HepG2 (cell line): Measurements from ENCODE around the gene SYS1. TPM values are rescaled to one million over a fixed set of nuclear protein-coding genes. Genes with fewer than 3 reads are reported as not detected.

ENCODE experiments used
- ASH2L ChIP-seq: fragments of 300-600, 200-600 bp; sonication (generic); IDR thresholded peaks from 2 replicates; pipeline ENCODE4 v1.7.0; 2017; ENCODE audit warnings: low read depth, mild to moderate bottlenecking, moderate library complexity, mixed read lengths, low read length; ENCODE audit not compliant: insufficient read length
- CHD4 ChIP-seq: fragments of 200-600 bp; sonication (generic); IDR thresholded peaks from 2 replicates; pipeline ENCODE4 v1.7.0; 2017; ENCODE audit warnings: mild to moderate bottlenecking, low read length, borderline replicate concordance
- FOSL2 ChIP-seq: sonication (generic); formaldehyde crosslinking; IDR thresholded peaks from 2 replicates; pipeline ENCODE4 v1.4.0; 2020; ENCODE audit warnings: missing genetic modification reagents
- HMG20B ChIP-seq: conservative IDR thresholded peaks from 2 replicates; pipeline ENCODE4 v1.6.1; 2016; ENCODE audit warnings: missing genetic modification reagents, missing compliant biosample characterization
- HOXA9 ChIP-seq: sonication (generic); formaldehyde crosslinking; IDR thresholded peaks from 2 replicates; pipeline ENCODE4 v1.8.1; 2022; ENCODE audit warnings: missing genetic modification reagents, mild to moderate bottlenecking, moderate library complexity, borderline replicate concordance
- JUNB ChIP-seq: sonication (generic); formaldehyde crosslinking; IDR thresholded peaks from 2 replicates; pipeline ENCODE4 v1.8.0; 2022; ENCODE audit warnings: missing genetic modification reagents, mild to moderate bottlenecking, borderline replicate concordance
- KAT7 ChIP-seq: IDR thresholded peaks from 2 replicates; pipeline ENCODE4 v1.6.1; 2018; ENCODE audit warnings: borderline replicate concordance, missing compliant biosample characterization
- MXI1 ChIP-seq: IDR thresholded peaks from 3 replicates; pipeline ENCODE4 v1.6.1; 2012; ENCODE audit warnings: low read depth, low read length, inconsistent platforms, borderline replicate concordance
- PHF21A ChIP-seq: sonication (generic); formaldehyde crosslinking; IDR thresholded peaks from 2 replicates; pipeline ENCODE4 v1.5.0; 2020; ENCODE audit warnings: mild to moderate bottlenecking, missing genetic modification reagents
- SCMH1 ChIP-seq: sonication (generic); formaldehyde crosslinking; IDR thresholded peaks from 2 replicates; pipeline ENCODE4 v1.9.0; 2021; ENCODE audit warnings: missing genetic modification reagents, mild to moderate bottlenecking, borderline replicate concordance
- SMC3 ChIP-seq: IDR thresholded peaks from 2 replicates; pipeline ENCODE4 v1.6.1; 2011; ENCODE audit warnings: low read length, improper control_type of control experiment
- SOX6 ChIP-seq, 2 experiments: fragments of 450-650 bp in 1 of 2; sonication (generic) in 1 of 2; formaldehyde crosslinking in 1 of 2; IDR thresholded peaks; 2 replicates each; pipeline versions ENCODE4 v1.4.0 to v1.6.1; 2017 to 2020; ENCODE audit warnings: antibody characterized with exemption in 1 of 2, mild to moderate bottlenecking in 1 of 2, missing genetic modification reagents in 1 of 2
- SPEN ChIP-seq: sonication (generic); formaldehyde crosslinking; IDR thresholded peaks from 2 replicates; pipeline ENCODE4 v1.5.1; 2020; ENCODE audit warnings: low read depth, mild to moderate bottlenecking, missing genetic modification reagents
- TFE3 ChIP-seq: IDR thresholded peaks from 2 replicates; pipeline ENCODE4 v1.6.1; 2016
- ZBTB42 ChIP-seq: sonication (generic); formaldehyde crosslinking; IDR thresholded peaks from 2 replicates; pipeline ENCODE4 v1.5.0; 2020; ENCODE audit warnings: mild to moderate bottlenecking, missing genetic modification reagents
- ZNF143 ChIP-seq: sonication (generic); formaldehyde crosslinking; IDR thresholded peaks from 2 replicates; pipeline ENCODE4 v1.4.0; 2020; ENCODE audit warnings: missing genetic modification reagents
- ZNF331 ChIP-seq: sonication (generic); formaldehyde crosslinking; IDR thresholded peaks from 2 replicates; pipeline ENCODE4 v1.4.0; 2020; ENCODE audit warnings: missing genetic modification reagents
- ZNF510 ChIP-seq: sonication (generic); formaldehyde crosslinking; IDR thresholded peaks from 2 replicates; pipeline ENCODE4 v1.4.0; 2020; ENCODE audit warnings: low read depth, mild to moderate bottlenecking, missing genetic modification reagents
- ZNF576 ChIP-seq: sonication (generic); formaldehyde crosslinking; IDR thresholded peaks from 2 replicates; pipeline ENCODE4 v1.4.0; 2020; ENCODE audit warnings: mild to moderate bottlenecking, missing genetic modification reagents
- ZNF766 ChIP-seq: sonication (generic); formaldehyde crosslinking; IDR thresholded peaks from 2 replicates; pipeline ENCODE4 v1.5.0; 2020; ENCODE audit warnings: missing genetic modification reagents, borderline replicate concordance
- ZNF781 ChIP-seq: sonication (generic); formaldehyde crosslinking; IDR thresholded peaks from 2 replicates; pipeline ENCODE4 v1.5.1; 2020; ENCODE audit warnings: borderline replicate concordance, mild to moderate bottlenecking, missing genetic modification reagents; ENCODE audit errors: not compliant biosample characterization
- ZSCAN12 ChIP-seq: sonication (generic); formaldehyde crosslinking; IDR thresholded peaks from 2 replicates; pipeline ENCODE4 v1.9.0; 2021; ENCODE audit warnings: mild to moderate bottlenecking, missing genetic modification reagents
- ZSCAN25 ChIP-seq: sonication (generic); formaldehyde crosslinking; IDR thresholded peaks from 2 replicates; pipeline ENCODE4 v1.8.0; 2022; ENCODE audit warnings: mild to moderate bottlenecking, missing genetic modification reagents
- ZSCAN9 ChIP-seq: IDR thresholded peaks from 2 replicates; pipeline ENCODE4 v1.6.1; 2016; ENCODE audit warnings: borderline replicate concordance
- polyA plus RNA-seq, 8 experiments: library from polyadenylated mRNA; depleted of rRNA in 3 of 8; stranded (reverse) in 7 of 8; unstranded in 1 of 8; fragments of >200 nt; fragmentation: Illumina TruSeq in 4 of 8; extraction: Trizol in 4 of 8; gene quantifications; 2 replicates each; pipeline versions ENCODE4 v1.2.1 to v1.2.3, GENCODE V29; 2011 to 2016; ENCODE audit warnings: low read depth in 4 of 8, missing spikeins in 1 of 8, mixed read lengths in 1 of 8; ENCODE audit not compliant: insufficient read depth in 1 of 8
- total RNA-seq, 5 experiments: library from RNA; depleted of rRNA; stranded (reverse); fragments of >200 nt; fragmentation: Illumina TruSeq; extraction: Trizol; gene quantifications; 2 replicates each; pipeline ENCODE4 v1.2.3, GENCODE V29; 2016; ENCODE audit warnings: low read depth in 1 of 5
- TF ChIP-seq, protein P1 (sequence below): sonication (generic); IDR thresholded peaks from 2 replicates; pipeline ENCODE4 v1.6.1; 2016; ENCODE audit warnings: low read depth, borderline replicate concordance
- TF ChIP-seq, protein P2 (sequence below): sonication (generic); formaldehyde crosslinking; IDR thresholded peaks from 2 replicates; pipeline ENCODE4 v1.4.0; 2020; ENCODE audit warnings: missing genetic modification reagents, low read depth, mild to moderate bottlenecking, borderline replicate concordance
- TF ChIP-seq, protein P3 (sequence below): sonication (generic); formaldehyde crosslinking; conservative IDR thresholded peaks from 2 replicates; pipeline ENCODE4 v1.8.0; 2022; ENCODE audit warnings: missing genetic modification reagents

Gene SYS1
- total and polyA plus RNA-seq, 2 of the 13 experiments (the other 11 are each of a cell fraction or from before 2014, with no cell fraction given): 38.3 to 65.6 TPM

DNA sequence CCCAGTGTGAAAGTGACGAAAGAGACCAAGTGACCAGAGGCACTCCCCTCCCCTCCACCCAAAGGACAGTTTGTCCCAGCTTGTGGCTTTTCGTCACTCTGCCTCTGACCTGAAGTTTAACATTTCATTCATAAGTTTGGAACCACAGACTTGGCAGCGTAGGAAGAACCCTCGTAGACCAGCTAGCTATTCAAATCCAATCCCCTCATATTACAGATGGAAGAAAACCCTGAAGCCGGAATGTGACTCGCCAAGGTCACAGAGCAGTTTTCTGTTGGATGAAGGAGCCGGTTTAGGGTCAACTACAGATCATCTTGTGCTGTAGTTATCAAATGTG lies 3.9 kb upstream of the SYS1 start (continued):
- no peak for TF ChIP-seq ZNF143 (CRISPR knock-in tag)
- TF ChIP-seq CHD4: no peak
- TF ChIP-seq ZSCAN9 (CRISPR knock-in tag): no peak
- TF ChIP-seq, protein P1, sequence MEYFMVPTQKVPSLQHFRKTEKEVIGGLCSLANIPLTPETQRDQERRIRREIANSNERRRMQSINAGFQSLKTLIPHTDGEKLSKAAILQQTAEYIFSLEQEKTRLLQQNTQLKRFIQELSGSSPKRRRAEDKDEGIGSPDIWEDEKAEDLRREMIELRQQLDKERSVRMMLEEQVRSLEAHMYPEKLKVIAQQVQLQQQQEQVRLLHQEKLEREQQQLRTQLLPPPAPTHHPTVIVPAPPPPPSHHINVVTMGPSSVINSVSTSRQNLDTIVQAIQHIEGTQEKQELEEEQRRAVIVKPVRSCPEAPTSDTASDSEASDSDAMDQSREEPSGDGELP: no peak
- TF ChIP-seq ZSCAN12: no peak
- 0 out of 2 replicates have a peak, but pooled peaks have one; percentile 33 for TF ChIP-seq ZNF766
- TF ChIP-seq HMG20B (CRISPR knock-in tag): no peak
- no peak for TF ChIP-seq FOSL2 (CRISPR knock-in tag)
- peak; percentile 42; the same call in 1 of the 2 replicates for TF ChIP-seq TFE3 (CRISPR knock-in tag)
- TF ChIP-seq ZNF510 (CRISPR knock-in tag): no peak
- TF ChIP-seq SPEN (CRISPR knock-in tag): peak; percentile 37; the same call in 1 of the 2 replicates
- TF ChIP-seq ZBTB42: no peak
- no peak for TF ChIP-seq MXI1
- TF ChIP-seq PHF21A (CRISPR knock-in tag): no peak
- no peak for TF ChIP-seq KAT7 (CRISPR knock-in tag)
- TF ChIP-seq ZSCAN25 (CRISPR knock-in tag): no peak
- TF ChIP-seq ZNF781 (CRISPR knock-in tag): no peak
- no peak for TF ChIP-seq SOX6 (IDR thresholded peaks at IDR 0.05)
- TF ChIP-seq SOX6 (CRISPR knock-in tag; IDR thresholded peaks at IDR 0.05): 0 out of 2 replicates have a peak, but pooled peaks have one; percentile 46
- TF ChIP-seq, protein P2, sequence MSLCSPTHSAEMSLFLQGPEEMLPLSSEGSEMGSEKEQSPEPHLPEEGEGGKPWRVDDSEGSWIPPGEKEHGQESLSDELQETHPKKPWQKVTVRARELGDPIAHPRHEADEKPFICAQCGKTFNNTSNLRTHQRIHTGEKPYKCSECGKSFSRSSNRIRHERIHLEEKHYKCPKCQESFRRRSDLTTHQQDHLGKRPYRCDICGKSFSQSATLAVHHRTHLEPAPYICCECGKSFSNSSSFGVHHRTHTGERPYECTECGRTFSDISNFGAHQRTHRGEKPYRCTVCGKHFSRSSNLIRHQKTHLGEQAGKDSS (CRISPR knock-in tag): no peak
- TF ChIP-seq, protein P3, sequence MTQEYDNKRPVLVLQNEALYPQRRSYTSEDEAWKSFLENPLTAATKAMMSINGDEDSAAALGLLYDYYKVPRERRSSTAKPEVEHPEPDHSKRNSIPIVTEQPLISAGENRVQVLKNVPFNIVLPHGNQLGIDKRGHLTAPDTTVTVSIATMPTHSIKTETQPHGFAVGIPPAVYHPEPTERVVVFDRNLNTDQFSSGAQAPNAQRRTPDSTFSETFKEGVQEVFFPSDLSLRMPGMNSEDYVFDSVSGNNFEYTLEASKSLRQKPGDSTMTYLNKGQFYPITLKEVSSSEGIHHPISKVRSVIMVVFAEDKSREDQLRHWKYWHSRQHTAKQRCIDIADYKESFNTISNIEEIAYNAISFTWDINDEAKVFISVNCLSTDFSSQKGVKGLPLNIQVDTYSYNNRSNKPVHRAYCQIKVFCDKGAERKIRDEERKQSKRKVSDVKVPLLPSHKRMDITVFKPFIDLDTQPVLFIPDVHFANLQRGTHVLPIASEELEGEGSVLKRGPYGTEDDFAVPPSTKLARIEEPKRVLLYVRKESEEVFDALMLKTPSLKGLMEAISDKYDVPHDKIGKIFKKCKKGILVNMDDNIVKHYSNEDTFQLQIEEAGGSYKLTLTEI (CRISPR knock-in tag): no peak
- no peak for TF ChIP-seq HOXA9 (CRISPR knock-in tag)
- no peak for TF ChIP-seq SMC3
- TF ChIP-seq ASH2L: no peak
- TF ChIP-seq SCMH1 (CRISPR knock-in tag): no peak
- no peak for TF ChIP-seq ZNF576 (CRISPR knock-in tag)
- TF ChIP-seq JUNB (CRISPR knock-in tag): no peak
- TF ChIP-seq ZNF331 (CRISPR knock-in tag): 0 out of 2 replicates have a peak, but pooled peaks have one; percentile 37
